ENCODE measurements around the gene GID8. TPM values are rescaled to one million over a fixed set of nuclear protein-coding genes. Genes with fewer than 3 reads are reported as not detected.
A peak's percentile ranks its signal among the peaks of the same experiment; 100 is the strongest.

The GID8 gene
- total and polyA plus RNA-seq, 4 donors = 10.2 to 23.6 (median 14.6) TPM

DNA sequence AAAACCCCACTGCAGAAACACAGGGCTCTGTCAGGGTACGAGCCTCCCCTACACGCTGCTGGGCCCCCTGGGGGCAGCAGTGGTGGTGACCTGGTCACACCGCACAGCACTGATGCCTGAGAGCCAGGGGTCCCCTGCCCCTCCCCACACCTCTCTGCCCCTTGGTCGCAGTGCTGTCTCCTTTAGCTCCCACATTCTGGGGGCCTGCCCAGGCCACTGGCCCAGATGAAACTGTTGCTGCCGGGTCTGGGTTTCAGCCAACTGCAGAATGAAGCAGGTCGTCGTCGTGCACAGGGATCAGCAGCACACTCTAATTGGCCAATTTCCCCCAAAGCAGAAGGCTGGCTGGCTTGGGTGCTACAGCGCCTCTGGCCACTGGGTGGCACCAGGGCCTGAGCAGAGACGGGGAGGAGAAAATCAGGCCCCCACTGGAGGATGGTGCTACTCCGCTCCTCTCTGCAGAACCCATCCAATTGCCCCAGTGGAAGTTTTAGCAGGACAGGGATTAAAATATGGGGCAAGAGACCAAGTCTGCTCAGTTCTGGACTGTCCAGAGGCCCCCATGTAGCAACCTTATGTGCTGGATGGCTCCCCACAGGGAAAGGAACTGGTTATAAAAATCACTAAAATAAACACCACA, 37.8 kb upstream of the GID8 start:
- peak overlapping the region in 1 of 2 donors; percentile 22 for H3K27ac ChIP-seq (ENCODE audit: low read depth in 1 of 2, low read length in 2 of 2)
- DNase-seq (ENCODE audit: low spot score) = peak; percentile 76
- TF ChIP-seq ATF3 (IDR thresholded peaks at IDR 0.05) = no peak
- no peak for TF ChIP-seq NR2F2 (IDR thresholded peaks at IDR 0.05)
- TF ChIP-seq FOXA2 (IDR thresholded peaks at IDR 0.05) = no peak
- peak in 1 of 2 donors; percentile 21 for TF ChIP-seq RXRA (IDR thresholded peaks at IDR 0.05)
- no peak for TF ChIP-seq YY1 (IDR thresholded peaks at IDR 0.05)
- TF ChIP-seq HNF4A (conservative IDR thresholded peaks at IDR 0.05) = no peak
- no peak for TF ChIP-seq MAX (IDR thresholded peaks at IDR 0.05)
- peak; percentile 96 for TF ChIP-seq CTCF (IDR thresholded peaks at IDR 0.05; ENCODE audit: low read depth, low read length, missing input control)
- no peak for TF ChIP-seq REST (IDR thresholded peaks at IDR 0.05)
- TF ChIP-seq GABPA (IDR thresholded peaks at IDR 0.05 in 1 of 2, conservative IDR thresholded peaks at IDR 0.05 in 1 of 2) = no peak
- TF ChIP-seq EGR1 (IDR thresholded peaks at IDR 0.05; ENCODE audit: low read depth in 2 of 2) = no peak
- TF ChIP-seq TAF1 (conservative IDR thresholded peaks at IDR 0.05) = no peak
- no peak for TF ChIP-seq HNF4G (IDR thresholded peaks at IDR 0.05)
- no peak for TF ChIP-seq JUND (IDR thresholded peaks at IDR 0.05)
- no peak for TF ChIP-seq FOXA1 (IDR thresholded peaks at IDR 0.05)
- no peak for TF ChIP-seq SP1 (IDR thresholded peaks at IDR 0.05)
- TF ChIP-seq RAD21 (IDR thresholded peaks at IDR 0.05) = peak; percentile 95 to 96
- TF ChIP-seq, protein P1, sequence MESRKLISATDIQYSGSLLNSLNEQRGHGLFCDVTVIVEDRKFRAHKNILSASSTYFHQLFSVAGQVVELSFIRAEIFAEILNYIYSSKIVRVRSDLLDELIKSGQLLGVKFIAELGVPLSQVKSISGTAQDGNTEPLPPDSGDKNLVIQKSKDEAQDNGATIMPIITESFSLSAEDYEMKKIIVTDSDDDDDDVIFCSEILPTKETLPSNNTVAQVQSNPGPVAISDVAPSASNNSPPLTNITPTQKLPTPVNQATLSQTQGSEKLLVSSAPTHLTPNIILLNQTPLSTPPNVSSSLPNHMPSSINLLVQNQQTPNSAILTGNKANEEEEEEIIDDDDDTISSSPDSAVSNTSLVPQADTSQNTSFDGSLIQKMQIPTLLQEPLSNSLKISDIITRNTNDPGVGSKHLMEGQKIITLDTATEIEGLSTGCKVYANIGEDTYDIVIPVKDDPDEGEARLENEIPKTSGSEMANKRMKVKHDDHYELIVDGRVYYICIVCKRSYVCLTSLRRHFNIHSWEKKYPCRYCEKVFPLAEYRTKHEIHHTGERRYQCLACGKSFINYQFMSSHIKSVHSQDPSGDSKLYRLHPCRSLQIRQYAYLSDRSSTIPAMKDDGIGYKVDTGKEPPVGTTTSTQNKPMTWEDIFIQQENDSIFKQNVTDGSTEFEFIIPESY (IDR thresholded peaks at IDR 0.05) = no peak
- no peaks in the 10 kb centered on the region for H3K27me3 ChIP-seq (ENCODE audit: control insufficient read depth in 4 of 4, insufficient read depth in 4 of 4, low read length in 3 of 4)
- H3K9ac ChIP-seq (ENCODE audit: low read depth in 1 of 2, low read length in 2 of 2) = no peak overlapping the region
- no peaks in the 10 kb centered on the region for H3K9me3 ChIP-seq (ENCODE audit: control insufficient read depth in 4 of 4, low read length in 3 of 4)
- peaks cover 5 to 21% (median 13%) of the 10 kb centered on the region in 4 donors for H3K4me1 ChIP-seq (ENCODE audit: control insufficient read depth in 4 of 4, insufficient read depth in 4 of 4, low read length in 3 of 4)
- peaks cover 8 to 38% (median 24%) of the 10 kb centered on the region in 4 donors for H3K36me3 ChIP-seq (ENCODE audit: control insufficient read depth in 4 of 4, insufficient read depth in 3 of 4, low read depth in 1 of 4, low read length in 3 of 4)
- WGBS = 2% methylated on average over 11 of the region's 11 CpGs
- no peak overlapping the region for H3K4me3 ChIP-seq (ENCODE audit: low read depth in 1 of 3, low read length in 3 of 3)

All from liver (tissue), 9 donors.